ENCODE measurements around the gene HSPH1.

DNA sequence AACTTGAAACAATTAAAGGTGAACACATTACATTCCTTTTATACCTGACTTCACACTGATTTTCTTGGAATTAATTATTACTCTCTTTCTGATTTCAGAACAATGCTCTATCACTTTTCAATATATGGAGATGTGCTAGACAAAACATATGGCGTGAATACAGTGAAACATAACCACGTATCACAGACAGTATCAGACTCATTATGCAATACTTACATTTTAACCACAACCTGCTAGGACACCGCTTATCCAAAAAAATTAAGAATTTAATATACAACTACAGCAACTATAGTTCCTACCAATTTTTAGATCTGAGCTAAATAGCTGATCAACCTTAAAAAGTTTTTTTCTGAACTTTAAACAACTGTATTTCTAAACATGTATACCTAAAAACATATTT, 9.9 kb downstream of the HSPH1 start:
- no peak for TF ChIP-seq POLR2A (IDR thresholded peaks at IDR 0.05)
- TF ChIP-seq, protein P1, sequence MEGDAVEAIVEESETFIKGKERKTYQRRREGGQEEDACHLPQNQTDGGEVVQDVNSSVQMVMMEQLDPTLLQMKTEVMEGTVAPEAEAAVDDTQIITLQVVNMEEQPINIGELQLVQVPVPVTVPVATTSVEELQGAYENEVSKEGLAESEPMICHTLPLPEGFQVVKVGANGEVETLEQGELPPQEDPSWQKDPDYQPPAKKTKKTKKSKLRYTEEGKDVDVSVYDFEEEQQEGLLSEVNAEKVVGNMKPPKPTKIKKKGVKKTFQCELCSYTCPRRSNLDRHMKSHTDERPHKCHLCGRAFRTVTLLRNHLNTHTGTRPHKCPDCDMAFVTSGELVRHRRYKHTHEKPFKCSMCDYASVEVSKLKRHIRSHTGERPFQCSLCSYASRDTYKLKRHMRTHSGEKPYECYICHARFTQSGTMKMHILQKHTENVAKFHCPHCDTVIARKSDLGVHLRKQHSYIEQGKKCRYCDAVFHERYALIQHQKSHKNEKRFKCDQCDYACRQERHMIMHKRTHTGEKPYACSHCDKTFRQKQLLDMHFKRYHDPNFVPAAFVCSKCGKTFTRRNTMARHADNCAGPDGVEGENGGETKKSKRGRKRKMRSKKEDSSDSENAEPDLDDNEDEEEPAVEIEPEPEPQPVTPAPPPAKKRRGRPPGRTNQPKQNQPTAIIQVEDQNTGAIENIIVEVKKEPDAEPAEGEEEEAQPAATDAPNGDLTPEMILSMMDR (IDR thresholded peaks at IDR 0.05) = no peak

Data from heart left ventricle (tissue), 13 donors.